ENCODE measurements around the gene PPP3CB.
A peak's percentile ranks its signal among the peaks of the same experiment; 100 is the strongest.

The PPP3CB gene

GRCh38 chr10:73495884-73496674, at the start of gene PPP3CB:
Gene PPP3CB (minus strand): TSS chr10:73496024. CDS start chr10:73495889, 135 bp downstream.
- peak; percentile 94 for DNase-seq
- peaks cover 2% of the 10 kb centered on the region for H3K36me3 ChIP-seq (replicated peaks)
- H3K27me3 ChIP-seq (replicated peaks), result no peaks in the 10 kb centered on the region
- H3K4me3 ChIP-seq (ENCODE audit: low read depth, low read length), result peak within 1 kb of the TSS; percentile 95
- in situ Hi-C loops (cut with HindIII; ENCODE audit: low pct_ligation_motif_present, low sequenced_read_pairs), result no loop called here
- peak within 1 kb of the TSS; percentile 93 for H3K27ac ChIP-seq
- TF ChIP-seq CTCF (IDR thresholded peaks at IDR 0.05; ENCODE audit: low read depth, low read length, missing control alignments), result no peak

GRCh38 chr10:73545357-73545756, 49.5 kb upstream of the PPP3CB start:
- Histone ChIP-seq H3K36me3 (replicated peaks) (no peaks in the 10 kb centered on the region), H3K4me3 (ENCODE audit: low read depth, low read length) (no peak overlapping the region), H3K27ac (no peak overlapping the region), H3K27me3 (replicated peaks) (no peaks in the 10 kb centered on the region)
- TF ChIP-seq CTCF (IDR thresholded peaks at IDR 0.05; ENCODE audit: low read depth, low read length, missing control alignments), result no peak
- in situ Hi-C loops (cut with HindIII; ENCODE audit: low pct_ligation_motif_present, low sequenced_read_pairs), result no loop called here
- no peak for DNase-seq

DNA sequence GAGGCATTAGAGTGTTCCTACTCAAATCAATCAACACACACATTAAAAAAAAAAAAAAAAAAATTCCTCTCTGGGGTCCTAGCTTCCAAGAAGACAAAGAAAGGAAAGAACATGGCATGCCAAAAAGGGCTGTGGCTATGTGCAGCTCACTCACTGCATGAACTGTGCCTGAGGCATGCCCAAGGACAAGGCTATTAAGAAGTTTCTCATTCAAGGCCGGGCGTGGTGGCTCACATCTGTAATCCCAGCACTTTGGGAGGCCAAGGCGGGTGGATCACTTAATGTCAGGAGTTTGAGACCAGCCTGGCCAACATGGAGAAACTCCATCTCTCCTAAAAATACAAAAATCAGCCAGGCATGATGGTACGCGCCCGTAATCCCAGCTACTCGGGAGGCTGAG, 41.9 kb upstream of the PPP3CB start:
- no peak overlapping the region for H3K27ac ChIP-seq
- no peak overlapping the region for H3K4me3 ChIP-seq (ENCODE audit: low read depth, low read length)
- no peak for TF ChIP-seq CTCF (IDR thresholded peaks at IDR 0.05; ENCODE audit: low read depth, low read length, missing control alignments)
- H3K27me3 ChIP-seq (replicated peaks), result no peaks in the 10 kb centered on the region
- in situ Hi-C loops (cut with HindIII; ENCODE audit: low pct_ligation_motif_present, low sequenced_read_pairs), result no loop called here
- no peak for DNase-seq
- no peaks in the 10 kb centered on the region for H3K36me3 ChIP-seq (replicated peaks)

- no peak for DNase-seq
- H3K27me3 ChIP-seq (replicated peaks), result no peaks in the 10 kb centered on the region
- H3K4me3 ChIP-seq (ENCODE audit: low read depth, low read length), result no peak overlapping the region
- TF ChIP-seq CTCF (IDR thresholded peaks at IDR 0.05; ENCODE audit: low read depth, low read length, missing control alignments), result no peak
- no peaks in the 10 kb centered on the region for H3K36me3 ChIP-seq (replicated peaks)
- no peak overlapping the region for H3K27ac ChIP-seq
- in situ Hi-C loops (cut with HindIII; ENCODE audit: low pct_ligation_motif_present, low sequenced_read_pairs), result no loop called here
Observed at GRCh38 chr10:73537288-73537687, 41.5 kb upstream of the PPP3CB start.

DNA sequence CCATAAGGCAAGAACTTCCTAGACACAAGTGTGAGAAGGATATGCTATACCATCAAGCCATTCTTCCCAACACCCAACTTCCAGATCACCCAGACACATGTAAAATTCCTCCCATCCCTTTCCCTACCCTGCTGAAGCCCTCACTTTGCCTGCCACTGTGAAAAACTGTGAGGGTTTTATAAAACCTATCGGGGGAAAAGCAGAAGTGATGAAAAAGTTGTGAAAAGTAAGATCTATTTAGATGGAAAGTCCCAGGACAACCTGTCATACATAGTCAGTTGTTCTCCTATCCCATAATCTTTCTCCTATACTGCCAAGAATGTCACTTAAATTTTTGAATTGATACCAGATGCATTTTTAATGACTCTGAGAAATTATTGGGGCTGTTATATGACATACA, 39.0 kb upstream of the PPP3CB start:
- Histone ChIP-seq H3K27ac (no peak overlapping the region), H3K36me3 (replicated peaks) (no peaks in the 10 kb centered on the region), H3K4me3 (ENCODE audit: low read depth, low read length) (no peak overlapping the region), H3K27me3 (replicated peaks) (no peaks in the 10 kb centered on the region)
- no peak for TF ChIP-seq CTCF (IDR thresholded peaks at IDR 0.05; ENCODE audit: low read depth, low read length, missing control alignments)
- DNase-seq, result no peak
- in situ Hi-C loops (cut with HindIII; ENCODE audit: low pct_ligation_motif_present, low sequenced_read_pairs), result no loop called here

All from brain microvascular endothelial cell (primary cell).